Globus pallidus (tissue), 1 donor: ENCODE results near the gene MXD4.
"Not testable (repeated sequence)": the region's sequence is repeated elsewhere in the genome, so short reads cannot be mapped to it uniquely, and the experiment has no call there.

ENCODE experiments used
- DNase-seq: peaks from one replicate; pipeline ENCODE4 v3.0.0-alpha.2; 2015; ENCODE audit warnings: low spot score

The MXD4 gene

GRCh38 chr4:2250357-2251072 lies 11.4 kb downstream of the MXD4 start:
- no peak for DNase-seq

GRCh38 chr4:2249526-2250356 lies 12.2 kb downstream of the MXD4 start:
- no peak for DNase-seq

- no peak for DNase-seq
Observed at GRCh38 chr4:2248821-2249261, 13.1 kb downstream of the MXD4 start.

- DNase-seq, result no peak
Observed at GRCh38 chr4:2248044-2248780, 13.7 kb downstream of the MXD4 start.

GRCh38 chr4:2247128-2248043 lies 14.5 kb downstream of the MXD4 start:
- no peak for DNase-seq

- DNase-seq, result no peak
Observed at GRCh38 chr4:2246384-2247127, 15.4 kb downstream of the MXD4 start.

GRCh38 chr4:2245787-2246275 lies 16.1 kb downstream of the MXD4 start:
- no peak for DNase-seq

- DNase-seq, result no peak
Observed at GRCh38 chr4:2245057-2245786, 16.7 kb downstream of the MXD4 start.

- DNase-seq, result peak; percentile 67
Observed at GRCh38 chr4:2243681-2244380, 18.1 kb downstream of the MXD4 start.

GRCh38 chr4:2241410-2242353 lies 20.2 kb downstream of the MXD4 start, which contains the start of the genes HAUS3 and POLN:
HAUS3 (minus strand) TSS chr4:2242121; CDS start chr4:2240946, 1,175 bp downstream.
POLN (minus strand) TSS chr4:2242121; CDS start chr4:2229231, 12,890 bp downstream.
- peak; percentile 96 for DNase-seq

GRCh38 chr4:2241003-2241402 lies 20.9 kb downstream of the MXD4 start:
- DNase-seq, result no peak

GRCh38 chr4:2236944-2237666 lies 24.8 kb downstream of the MXD4 start:
- DNase-seq, result no peak

GRCh38 chr4:2231082-2231481 lies 30.8 kb downstream of the MXD4 start:
- DNase-seq, result no peak

GRCh38 chr4:2226261-2226660 lies 35.6 kb downstream of the MXD4 start:
- no peak for DNase-seq

- DNase-seq, result no peak
Observed at GRCh38 chr4:2222838-2223237, 39.1 kb downstream of the MXD4 start.

- DNase-seq, result not testable (repeated sequence)
Observed at GRCh38 chr4:2221378-2221777, 40.5 kb downstream of the MXD4 start.

GRCh38 chr4:2220016-2220630 lies 41.8 kb downstream of the MXD4 start:
- peak; percentile 62 for DNase-seq
